Esophagus squamous epithelium (tissue), 4 donors: ENCODE results near the gene RAB29.

Source experiments
- CTCF ChIP-seq, 6 experiments: fragments of 450-650 bp in 4 of 6; fragments of 200-600 bp in 2 of 6; sonication (generic) in 2 of 6; IDR thresholded peaks; one replicate each; pipeline ENCODE4 v1.5.1; 2016 to 2019; ENCODE audit warnings: antibody characterized with exemption in 6 of 6, mild to moderate bottlenecking in 4 of 6, moderate library complexity in 4 of 6
- POLR2A ChIP-seq, 4 donors: fragments of 450-650 bp; IDR thresholded peaks; one replicate each; pipeline ENCODE4 v1.6.1; 2017; ENCODE audit warnings: antibody characterized with exemption in 4 of 4, mild to moderate bottlenecking in 4 of 4, moderate library complexity in 3 of 4

GRCh38 chr1:205783433-205783795 lies 8.1 kb upstream of the RAB29 start:
- TF ChIP-seq CTCF (IDR thresholded peaks at IDR 0.05) = no peak
- TF ChIP-seq POLR2A (IDR thresholded peaks at IDR 0.05) = no peak
